Ishikawa (cell line): Measurements from ENCODE around the gene CHCHD3.

Experiments
- CEBPB ChIP-seq: IDR thresholded peaks from 2 replicates; pipeline ENCODE4 v1.6.1; 2012
- CREB1 ChIP-seq: IDR thresholded peaks from 2 replicates; pipeline ENCODE4 v1.6.1; 2012; ENCODE audit warnings: low read depth
- EGR1 ChIP-seq: IDR thresholded peaks from 2 replicates; pipeline ENCODE4 v1.6.1; 2012
- EP300 ChIP-seq: IDR thresholded peaks from 2 replicates; pipeline ENCODE4 v1.6.1; 2012; ENCODE audit warnings: borderline replicate concordance
- FOXM1 ChIP-seq: IDR thresholded peaks from 2 replicates; pipeline ENCODE4 v1.6.1; 2012; ENCODE audit warnings: low read depth, borderline replicate concordance
- NFIC ChIP-seq: IDR thresholded peaks from 2 replicates; pipeline ENCODE4 v1.6.1; 2012
- RAD21 ChIP-seq: IDR thresholded peaks from 2 replicates; pipeline ENCODE4 v1.6.1; 2012; ENCODE audit warnings: low read depth
- TAF1 ChIP-seq: IDR thresholded peaks from 2 replicates; pipeline ENCODE4 v1.6.1; 2012; ENCODE audit warnings: low read depth, mild to moderate bottlenecking
- TCF12 ChIP-seq: IDR thresholded peaks from 2 replicates; pipeline ENCODE4 v1.6.1; 2012; ENCODE audit warnings: low read depth
- TEAD4 ChIP-seq: IDR thresholded peaks from 2 replicates; pipeline ENCODE4 v1.6.1; 2012
- YY1 ChIP-seq: IDR thresholded peaks from 2 replicates; pipeline ENCODE4 v1.6.1; 2012; ENCODE audit warnings: low read depth
- ZBTB7A ChIP-seq: IDR thresholded peaks from 2 replicates; pipeline ENCODE4 v1.6.1; 2012; ENCODE audit warnings: low read depth
- TF ChIP-seq, protein P1 (sequence below): IDR thresholded peaks from 2 replicates; pipeline ENCODE4 v1.6.1; 2012
- TF ChIP-seq, protein P2 (sequence below): IDR thresholded peaks from 2 replicates; pipeline ENCODE4 v1.6.1; 2012
- TF ChIP-seq, protein P3 (sequence below): IDR thresholded peaks from 2 replicates; pipeline ENCODE4 v1.6.1; 2012; ENCODE audit warnings: low read depth, mild to moderate bottlenecking

CHCHD3 gene

DNA sequence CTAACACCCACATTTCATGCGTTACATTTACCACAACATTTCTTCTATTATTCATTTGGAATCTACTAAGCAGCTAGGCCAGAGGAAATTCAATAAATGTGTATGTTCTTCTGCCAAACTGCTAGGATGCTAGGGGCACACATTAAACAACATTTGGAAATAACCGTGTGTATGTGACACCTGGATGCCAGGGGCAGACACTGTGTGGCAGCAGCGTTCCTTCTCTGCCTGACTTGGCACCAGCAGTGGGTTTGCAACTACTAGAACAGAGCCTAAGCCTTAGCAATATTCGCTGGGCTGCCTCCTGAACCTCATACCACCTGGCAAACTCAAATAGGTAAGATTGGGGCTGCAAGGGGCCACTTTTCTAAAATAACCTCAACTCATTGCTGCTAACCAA lies 182.1 kb downstream of the CHCHD3 start:
- TF ChIP-seq CREB1 (no peak), EGR1 (no peak), RAD21 (peak; percentile 19; the same call in 1 of the 2 replicates), NFIC (no peak), TAF1 (no peak), YY1 (no peak)

DNA sequence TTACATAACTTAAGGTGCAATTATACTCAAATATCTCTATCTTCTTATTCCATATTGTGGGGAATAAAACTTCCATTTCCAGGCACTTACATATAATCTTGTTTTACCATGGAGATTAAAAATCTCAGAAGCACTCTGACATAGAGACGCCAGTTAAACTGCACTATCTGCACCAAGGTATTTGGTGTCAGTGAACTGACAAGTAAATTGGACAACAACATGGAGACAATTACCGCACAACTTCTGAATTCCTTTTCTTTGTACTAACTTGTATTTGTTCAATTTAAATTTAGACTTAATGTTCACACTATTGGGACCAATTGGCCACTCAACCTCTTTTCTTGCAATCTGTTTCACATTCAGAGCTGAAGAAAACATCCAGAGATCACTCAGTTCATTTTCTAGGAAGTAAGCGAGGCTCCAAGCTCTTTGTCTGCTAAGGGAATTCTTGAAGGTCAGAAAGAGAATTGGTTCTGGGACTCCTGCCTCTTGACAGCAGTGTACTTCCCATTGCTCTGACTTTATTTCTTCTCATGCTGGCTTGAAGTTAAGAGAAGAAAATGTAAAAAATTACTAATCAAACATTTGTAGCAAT lies 184.7 kb downstream of the CHCHD3 start:
- TF ChIP-seq EGR1 (no peak), CEBPB (no peak), ZBTB7A (no peak), TAF1 (no peak), YY1 (no peak), RAD21 (no peak), EP300 (no peak), NFIC (no peak), FOXM1 (no peak), TCF12 (no peak), TEAD4 (no peak), CREB1 (no peak)
- TF ChIP-seq, protein P1, sequence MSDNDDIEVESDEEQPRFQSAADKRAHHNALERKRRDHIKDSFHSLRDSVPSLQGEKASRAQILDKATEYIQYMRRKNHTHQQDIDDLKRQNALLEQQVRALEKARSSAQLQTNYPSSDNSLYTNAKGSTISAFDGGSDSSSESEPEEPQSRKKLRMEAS, result no peak
- TF ChIP-seq, protein P2, sequence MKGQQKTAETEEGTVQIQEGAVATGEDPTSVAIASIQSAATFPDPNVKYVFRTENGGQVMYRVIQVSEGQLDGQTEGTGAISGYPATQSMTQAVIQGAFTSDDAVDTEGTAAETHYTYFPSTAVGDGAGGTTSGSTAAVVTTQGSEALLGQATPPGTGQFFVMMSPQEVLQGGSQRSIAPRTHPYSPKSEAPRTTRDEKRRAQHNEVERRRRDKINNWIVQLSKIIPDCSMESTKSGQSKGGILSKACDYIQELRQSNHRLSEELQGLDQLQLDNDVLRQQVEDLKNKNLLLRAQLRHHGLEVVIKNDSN, result no peak
- TF ChIP-seq, protein P3, sequence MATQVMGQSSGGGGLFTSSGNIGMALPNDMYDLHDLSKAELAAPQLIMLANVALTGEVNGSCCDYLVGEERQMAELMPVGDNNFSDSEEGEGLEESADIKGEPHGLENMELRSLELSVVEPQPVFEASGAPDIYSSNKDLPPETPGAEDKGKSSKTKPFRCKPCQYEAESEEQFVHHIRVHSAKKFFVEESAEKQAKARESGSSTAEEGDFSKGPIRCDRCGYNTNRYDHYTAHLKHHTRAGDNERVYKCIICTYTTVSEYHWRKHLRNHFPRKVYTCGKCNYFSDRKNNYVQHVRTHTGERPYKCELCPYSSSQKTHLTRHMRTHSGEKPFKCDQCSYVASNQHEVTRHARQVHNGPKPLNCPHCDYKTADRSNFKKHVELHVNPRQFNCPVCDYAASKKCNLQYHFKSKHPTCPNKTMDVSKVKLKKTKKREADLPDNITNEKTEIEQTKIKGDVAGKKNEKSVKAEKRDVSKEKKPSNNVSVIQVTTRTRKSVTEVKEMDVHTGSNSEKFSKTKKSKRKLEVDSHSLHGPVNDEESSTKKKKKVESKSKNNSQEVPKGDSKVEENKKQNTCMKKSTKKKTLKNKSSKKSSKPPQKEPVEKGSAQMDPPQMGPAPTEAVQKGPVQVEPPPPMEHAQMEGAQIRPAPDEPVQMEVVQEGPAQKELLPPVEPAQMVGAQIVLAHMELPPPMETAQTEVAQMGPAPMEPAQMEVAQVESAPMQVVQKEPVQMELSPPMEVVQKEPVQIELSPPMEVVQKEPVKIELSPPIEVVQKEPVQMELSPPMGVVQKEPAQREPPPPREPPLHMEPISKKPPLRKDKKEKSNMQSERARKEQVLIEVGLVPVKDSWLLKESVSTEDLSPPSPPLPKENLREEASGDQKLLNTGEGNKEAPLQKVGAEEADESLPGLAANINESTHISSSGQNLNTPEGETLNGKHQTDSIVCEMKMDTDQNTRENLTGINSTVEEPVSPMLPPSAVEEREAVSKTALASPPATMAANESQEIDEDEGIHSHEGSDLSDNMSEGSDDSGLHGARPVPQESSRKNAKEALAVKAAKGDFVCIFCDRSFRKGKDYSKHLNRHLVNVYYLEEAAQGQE, result no peak

DNA sequence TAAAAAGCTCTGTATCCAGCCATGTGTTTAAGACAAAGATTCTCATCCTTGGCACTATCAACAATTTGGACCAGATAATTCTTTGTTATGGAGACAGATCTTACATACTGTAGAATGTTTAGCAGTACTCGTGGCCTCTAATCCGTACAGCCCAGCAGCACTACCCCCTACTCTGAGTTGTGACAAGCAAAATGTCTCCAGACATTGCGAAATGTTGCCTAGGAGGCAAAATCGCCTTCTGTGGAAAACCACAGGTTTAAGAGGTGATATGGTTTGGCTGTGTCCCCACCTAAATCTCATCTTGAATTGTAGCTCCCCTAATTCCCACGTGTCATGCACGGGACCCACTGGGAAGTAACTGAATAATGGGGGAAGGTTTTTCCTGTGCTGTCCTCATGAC lies 186.7 kb downstream of the CHCHD3 start:
- TF ChIP-seq, protein P3, result no peak
- TF ChIP-seq CREB1 (no peak), EP300 (no peak), YY1 (no peak), ZBTB7A (no peak), CEBPB (0 out of 2 replicates have a peak, but pooled peaks have one; percentile 35)
- TF ChIP-seq, protein P2, result no peak

DNA sequence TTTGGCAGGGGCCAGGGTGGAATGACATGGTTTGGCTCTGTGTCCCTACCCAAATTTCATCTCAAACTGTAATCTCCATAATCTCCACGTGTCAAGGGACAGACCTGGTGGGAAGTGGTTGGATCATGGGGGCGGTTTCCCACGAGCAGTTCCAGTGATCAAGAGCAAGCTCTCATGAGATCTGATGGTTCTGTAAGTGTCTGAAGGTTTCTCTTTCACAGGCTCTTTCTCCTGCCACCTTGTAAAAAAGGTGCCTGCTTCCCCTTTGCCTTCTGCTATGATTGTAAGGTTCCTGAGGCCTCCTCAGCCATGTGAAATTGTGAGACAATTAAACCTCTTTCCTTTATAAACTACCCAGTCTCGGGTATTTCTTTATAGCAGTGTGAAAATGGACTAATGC lies 188.3 kb downstream of the CHCHD3 start:
- TF ChIP-seq, protein P3, result no peak
- no peak for TF ChIP-seq FOXM1
- no peak for TF ChIP-seq TAF1
- TF ChIP-seq YY1, result no peak

DNA sequence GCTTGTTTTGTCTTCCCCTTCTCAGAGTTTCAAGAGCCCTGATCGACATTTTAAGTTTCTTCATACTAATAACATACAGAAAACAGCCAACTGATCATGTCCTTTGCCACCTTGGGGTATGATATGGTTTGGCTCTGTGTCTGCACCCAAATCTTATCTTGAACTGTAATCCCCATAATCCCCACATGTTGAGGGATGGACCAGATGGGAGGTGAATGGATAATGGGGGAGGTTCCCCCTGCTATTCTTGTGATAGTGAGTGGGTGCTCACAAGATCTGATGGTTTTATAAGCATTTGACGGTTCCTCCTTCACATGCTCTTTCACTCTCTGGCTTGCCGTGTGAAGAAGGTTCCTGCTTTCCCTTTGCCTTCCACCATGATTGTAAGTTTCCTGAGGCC lies 190.3 kb downstream of the CHCHD3 start:
- TF ChIP-seq TEAD4 (no peak), EGR1 (no peak), ZBTB7A (no peak), YY1 (no peak), NFIC (no peak), TAF1 (no peak), RAD21 (no peak), FOXM1 (no peak), CEBPB (no peak), EP300 (no peak), CREB1 (no peak), TCF12 (no peak)
- TF ChIP-seq, protein P2, result no peak
- TF ChIP-seq, protein P1, result no peak
- TF ChIP-seq, protein P3, result no peak
